Neural cell (in vitro differentiated cells): ENCODE data around the gene ADAT3. TPM values are rescaled to one million over a fixed set of nuclear protein-coding genes. Genes with fewer than 3 reads are reported as not detected.

Source experiments
- H2AFZ ChIP-seq: fragments of 200-600, 300-800 bp; sonication (generic), shearing (Covaris generic); 2 replicates; pipeline ENCODE4 v1.6.0; 2014; ENCODE audit warnings: low read depth, mild to moderate bottlenecking, antibody characterized with exemption, low read length, moderate library complexity
- H3F3A ChIP-seq: fragments of 200-600 bp; shearing (Covaris generic); 2 replicates; pipeline ENCODE4 v1.6.1; 2016; ENCODE audit warnings: mild to moderate bottlenecking, moderate library complexity, mixed read lengths, antibody characterized with exemption, low read length; ENCODE audit not compliant: insufficient read depth, poor library complexity, severe bottlenecking
- H3K27ac ChIP-seq: fragments of 200-600, 300-800 bp; sonication (generic), shearing (Covaris generic); 2 replicates; pipeline ENCODE4 v1.5.1; 2014; ENCODE audit warnings: mild to moderate bottlenecking, low read length, moderate library complexity
- H3K27me3 ChIP-seq: fragments of 300-800, 200-600 bp; sonication (generic), shearing (Covaris generic); 2 replicates; pipeline ENCODE4 v1.6.0; 2014; ENCODE audit warnings: mild to moderate bottlenecking, low read depth, low read length, moderate library complexity; ENCODE audit not compliant: insufficient read depth
- H3K36me3 ChIP-seq: fragments of 300-800, 200-600 bp; sonication (generic), shearing (Covaris generic); 2 replicates; pipeline ENCODE4 v1.5.1; 2014; ENCODE audit warnings: mild to moderate bottlenecking, antibody characterized with exemption, low read length, moderate library complexity; ENCODE audit not compliant: insufficient read depth
- H3K4me2 ChIP-seq: fragments of 300-800, 200-600 bp; sonication (generic), shearing (Covaris generic); 2 replicates; pipeline ENCODE4 v1.6.0; 2014; ENCODE audit warnings: mild to moderate bottlenecking, low read length
- H3K4me3 ChIP-seq: fragments of 300-800, 200-600 bp; sonication (generic), shearing (Covaris generic); 2 replicates; pipeline ENCODE4 v1.5.1; 2014; ENCODE audit warnings: mild to moderate bottlenecking, low read length, moderate library complexity
- H3K79me2 ChIP-seq: fragments of 200-600 bp; shearing (Covaris generic); replicated peaks from 2 replicates; pipeline ENCODE4 v1.6.0; 2014; ENCODE audit warnings: mild to moderate bottlenecking, low read length, moderate library complexity; ENCODE audit not compliant: insufficient read depth
- H3K9ac ChIP-seq: fragments of 300-800, 200-600 bp; sonication (generic), shearing (Covaris generic); 2 replicates; pipeline ENCODE4 v1.6.1; 2016; ENCODE audit warnings: mild to moderate bottlenecking, low read length, mixed read lengths
- H3K9me2 ChIP-seq: fragments of 200-600 bp; shearing (Covaris generic); 2 replicates; pipeline ENCODE4 v1.6.1; 2016; ENCODE audit warnings: mild to moderate bottlenecking, low read length, mixed read lengths; ENCODE audit not compliant: insufficient read depth
- H3K9me3 ChIP-seq: fragments of 200-600, 300-800 bp; sonication (generic), shearing (Covaris generic); 2 replicates; pipeline ENCODE4 v1.6.1; 2016; ENCODE audit warnings: mild to moderate bottlenecking, mixed run types, low read length, moderate library complexity, mixed read lengths
- H4K20me1 ChIP-seq: fragments of 200-600 bp; shearing (Covaris generic); 2 replicates; pipeline ENCODE4 v1.6.1; 2016; ENCODE audit warnings: mild to moderate bottlenecking, mixed run types; ENCODE audit not compliant: insufficient read depth
- EP300 ChIP-seq: fragments of 450-650 bp; conservative IDR thresholded peaks from 2 replicates; pipeline ENCODE4 v1.6.1; 2014; ENCODE audit warnings: antibody characterized with exemption, mild to moderate bottlenecking, moderate library complexity; ENCODE audit not compliant: poor library complexity, severe bottlenecking
- EZH2 ChIP-seq: fragments of 200-600, 300-800 bp; shearing (Covaris generic), sonication (generic); IDR thresholded peaks from 2 replicates; pipeline ENCODE4 v1.6.1; 2014; ENCODE audit warnings: antibody characterized with exemption, low read length, borderline replicate concordance, mild to moderate bottlenecking; ENCODE audit not compliant: insufficient read depth, poor library complexity, severe bottlenecking
- MXI1 ChIP-seq: fragments of 450-650 bp; conservative IDR thresholded peaks from 2 replicates; pipeline ENCODE4 v1.6.1; 2014; ENCODE audit warnings: antibody characterized with exemption, mild to moderate bottlenecking; ENCODE audit not compliant: poor library complexity, severe bottlenecking
- POLR2AphosphoS5 ChIP-seq: IDR thresholded peaks from 2 replicates; pipeline ENCODE4 v1.6.1; 2012
- RAD21 ChIP-seq: fragments of 450-650 bp; conservative IDR thresholded peaks from 2 replicates; pipeline ENCODE4 v1.6.1; 2014; ENCODE audit warnings: antibody characterized with exemption, mild to moderate bottlenecking, moderate library complexity
- SMC3 ChIP-seq: fragments of 450-650 bp; conservative IDR thresholded peaks from 2 replicates; pipeline ENCODE4 v1.6.1; 2014; ENCODE audit warnings: antibody characterized with exemption, mild to moderate bottlenecking, moderate library complexity; ENCODE audit not compliant: poor library complexity
- TAF1 ChIP-seq: IDR thresholded peaks from 2 replicates; pipeline ENCODE4 v1.6.1; 2012; ENCODE audit warnings: low read depth
- polyA plus RNA-seq: library from polyadenylated mRNA; depleted of rRNA; stranded (reverse); fragments of >200 nt; gene quantifications from 2 replicates; pipeline ENCODE4 v1.2.3, GENCODE V29; 2014
- TF ChIP-seq, protein P1 (sequence below): IDR thresholded peaks from 2 replicates; pipeline ENCODE4 v1.6.1; 2012; ENCODE audit warnings: borderline replicate concordance
- TF ChIP-seq, protein P2 (sequence below): fragments of 450-650 bp; IDR thresholded peaks from 2 replicates; pipeline ENCODE4 v1.5.1; 2014; ENCODE audit warnings: antibody characterized with exemption, mild to moderate bottlenecking, moderate library complexity; ENCODE audit not compliant: poor library complexity, severe bottlenecking

The ADAT3 gene
- polyA plus RNA-seq, 1 donor from 2014 or later: 1.6 TPM

DNA sequence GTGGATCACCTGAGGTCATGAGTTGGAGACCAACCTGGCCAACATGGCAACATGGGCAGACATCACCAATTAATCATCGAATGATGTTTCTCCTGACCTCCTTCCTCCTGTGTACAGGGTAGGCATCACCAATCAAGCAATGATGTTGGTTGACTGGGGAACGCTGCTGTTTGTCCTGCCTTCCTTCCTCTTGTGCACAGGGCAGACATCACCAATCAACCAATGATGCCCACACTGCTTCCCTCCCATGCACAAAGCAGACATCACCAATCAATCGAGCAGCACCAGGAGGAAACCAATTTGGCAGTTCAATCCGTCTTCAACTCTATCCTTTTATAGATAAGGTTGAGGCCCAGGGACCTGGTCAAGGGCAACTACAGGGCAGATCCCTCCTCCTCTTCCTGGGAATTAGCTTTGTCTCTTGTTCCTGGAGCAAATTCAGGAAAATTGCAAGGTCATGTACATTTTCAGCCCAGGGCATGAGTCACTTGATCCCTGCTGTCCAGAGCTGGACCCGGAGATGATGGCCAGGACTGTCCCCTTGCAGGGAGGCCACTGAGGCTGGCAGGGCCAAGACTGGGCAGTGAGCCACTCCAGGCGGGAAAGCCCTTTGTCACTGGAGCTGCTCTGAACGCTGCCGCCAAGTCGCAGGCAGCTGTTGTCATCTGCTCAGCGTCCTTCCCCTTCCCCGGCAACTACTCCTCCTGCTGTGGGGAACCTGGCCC lies 30.4 kb downstream of the ADAT3 start:
- H3K9me2 ChIP-seq: no peaks in the 10 kb centered on the region
- H3K79me2 ChIP-seq: no peaks in the 10 kb centered on the region
- no peaks in the 10 kb centered on the region for H3K36me3 ChIP-seq
- peaks cover 5% of the 10 kb centered on the region for H3F3A ChIP-seq
- TF ChIP-seq, protein P1, sequence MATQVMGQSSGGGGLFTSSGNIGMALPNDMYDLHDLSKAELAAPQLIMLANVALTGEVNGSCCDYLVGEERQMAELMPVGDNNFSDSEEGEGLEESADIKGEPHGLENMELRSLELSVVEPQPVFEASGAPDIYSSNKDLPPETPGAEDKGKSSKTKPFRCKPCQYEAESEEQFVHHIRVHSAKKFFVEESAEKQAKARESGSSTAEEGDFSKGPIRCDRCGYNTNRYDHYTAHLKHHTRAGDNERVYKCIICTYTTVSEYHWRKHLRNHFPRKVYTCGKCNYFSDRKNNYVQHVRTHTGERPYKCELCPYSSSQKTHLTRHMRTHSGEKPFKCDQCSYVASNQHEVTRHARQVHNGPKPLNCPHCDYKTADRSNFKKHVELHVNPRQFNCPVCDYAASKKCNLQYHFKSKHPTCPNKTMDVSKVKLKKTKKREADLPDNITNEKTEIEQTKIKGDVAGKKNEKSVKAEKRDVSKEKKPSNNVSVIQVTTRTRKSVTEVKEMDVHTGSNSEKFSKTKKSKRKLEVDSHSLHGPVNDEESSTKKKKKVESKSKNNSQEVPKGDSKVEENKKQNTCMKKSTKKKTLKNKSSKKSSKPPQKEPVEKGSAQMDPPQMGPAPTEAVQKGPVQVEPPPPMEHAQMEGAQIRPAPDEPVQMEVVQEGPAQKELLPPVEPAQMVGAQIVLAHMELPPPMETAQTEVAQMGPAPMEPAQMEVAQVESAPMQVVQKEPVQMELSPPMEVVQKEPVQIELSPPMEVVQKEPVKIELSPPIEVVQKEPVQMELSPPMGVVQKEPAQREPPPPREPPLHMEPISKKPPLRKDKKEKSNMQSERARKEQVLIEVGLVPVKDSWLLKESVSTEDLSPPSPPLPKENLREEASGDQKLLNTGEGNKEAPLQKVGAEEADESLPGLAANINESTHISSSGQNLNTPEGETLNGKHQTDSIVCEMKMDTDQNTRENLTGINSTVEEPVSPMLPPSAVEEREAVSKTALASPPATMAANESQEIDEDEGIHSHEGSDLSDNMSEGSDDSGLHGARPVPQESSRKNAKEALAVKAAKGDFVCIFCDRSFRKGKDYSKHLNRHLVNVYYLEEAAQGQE: no peak
- TF ChIP-seq, protein P2, sequence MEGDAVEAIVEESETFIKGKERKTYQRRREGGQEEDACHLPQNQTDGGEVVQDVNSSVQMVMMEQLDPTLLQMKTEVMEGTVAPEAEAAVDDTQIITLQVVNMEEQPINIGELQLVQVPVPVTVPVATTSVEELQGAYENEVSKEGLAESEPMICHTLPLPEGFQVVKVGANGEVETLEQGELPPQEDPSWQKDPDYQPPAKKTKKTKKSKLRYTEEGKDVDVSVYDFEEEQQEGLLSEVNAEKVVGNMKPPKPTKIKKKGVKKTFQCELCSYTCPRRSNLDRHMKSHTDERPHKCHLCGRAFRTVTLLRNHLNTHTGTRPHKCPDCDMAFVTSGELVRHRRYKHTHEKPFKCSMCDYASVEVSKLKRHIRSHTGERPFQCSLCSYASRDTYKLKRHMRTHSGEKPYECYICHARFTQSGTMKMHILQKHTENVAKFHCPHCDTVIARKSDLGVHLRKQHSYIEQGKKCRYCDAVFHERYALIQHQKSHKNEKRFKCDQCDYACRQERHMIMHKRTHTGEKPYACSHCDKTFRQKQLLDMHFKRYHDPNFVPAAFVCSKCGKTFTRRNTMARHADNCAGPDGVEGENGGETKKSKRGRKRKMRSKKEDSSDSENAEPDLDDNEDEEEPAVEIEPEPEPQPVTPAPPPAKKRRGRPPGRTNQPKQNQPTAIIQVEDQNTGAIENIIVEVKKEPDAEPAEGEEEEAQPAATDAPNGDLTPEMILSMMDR: no peak
- no peak for TF ChIP-seq POLR2AphosphoS5
- no peak for TF ChIP-seq SMC3
- no peak for TF ChIP-seq RAD21
- TF ChIP-seq MXI1: no peak
- TF ChIP-seq EP300: no peak
- TF ChIP-seq EZH2: no peak
- TF ChIP-seq TAF1: no peak
- no peaks in the 10 kb centered on the region for H3K27me3 ChIP-seq
- no peak overlapping the region for H2AFZ ChIP-seq
- H3K4me2 ChIP-seq: no peak overlapping the region
- no peak overlapping the region for H3K4me3 ChIP-seq
- no peaks in the 10 kb centered on the region for H3K9me3 ChIP-seq
- H4K20me1 ChIP-seq: no peaks in the 10 kb centered on the region
- H3K9ac ChIP-seq: no peak overlapping the region
- H3K27ac ChIP-seq: no peak overlapping the region

DNA sequence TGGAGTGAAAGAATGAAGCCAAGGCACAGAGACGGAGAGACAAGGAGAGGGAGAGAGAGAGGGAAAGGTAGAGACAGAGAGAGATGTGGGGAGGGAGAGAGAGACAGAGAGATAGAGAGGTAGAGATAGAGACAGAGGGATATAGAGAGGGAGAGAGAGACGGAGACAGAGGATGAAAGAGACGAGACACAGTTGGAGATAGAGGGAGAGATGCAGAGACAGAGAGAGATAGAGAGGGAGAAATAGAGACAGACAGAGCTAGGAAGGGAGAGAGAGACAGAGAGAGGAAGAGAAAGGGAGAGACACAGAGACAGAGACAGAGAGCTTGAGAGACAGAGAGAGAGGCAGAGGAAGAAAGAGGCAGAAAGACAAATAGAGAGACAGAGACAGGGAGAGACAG lies 31.2 kb downstream of the ADAT3 start:
- H3K4me3 ChIP-seq: no peak overlapping the region
- no peaks in the 10 kb centered on the region for H4K20me1 ChIP-seq
- H3K79me2 ChIP-seq: no peaks in the 10 kb centered on the region
- no peaks in the 10 kb centered on the region for H3K36me3 ChIP-seq
- H2AFZ ChIP-seq: no peak overlapping the region
- H3K27me3 ChIP-seq: no peaks in the 10 kb centered on the region
- H3F3A ChIP-seq: peaks cover 5% of the 10 kb centered on the region
- TF ChIP-seq, protein P1: no peak
- no peak for TF ChIP-seq POLR2AphosphoS5
- TF ChIP-seq EP300: no peak
- no peak for TF ChIP-seq SMC3
- no peak for TF ChIP-seq MXI1
- TF ChIP-seq, protein P2: no peak
- no peak for TF ChIP-seq RAD21
- no peak for TF ChIP-seq TAF1
- no peaks in the 10 kb centered on the region for H3K9me3 ChIP-seq
- H3K4me2 ChIP-seq: no peak overlapping the region
- no peak overlapping the region for H3K9ac ChIP-seq
- H3K9me2 ChIP-seq: no peaks in the 10 kb centered on the region
- no peak overlapping the region for H3K27ac ChIP-seq
